ENCODE data around the gene PRKAR2B.

DNA sequence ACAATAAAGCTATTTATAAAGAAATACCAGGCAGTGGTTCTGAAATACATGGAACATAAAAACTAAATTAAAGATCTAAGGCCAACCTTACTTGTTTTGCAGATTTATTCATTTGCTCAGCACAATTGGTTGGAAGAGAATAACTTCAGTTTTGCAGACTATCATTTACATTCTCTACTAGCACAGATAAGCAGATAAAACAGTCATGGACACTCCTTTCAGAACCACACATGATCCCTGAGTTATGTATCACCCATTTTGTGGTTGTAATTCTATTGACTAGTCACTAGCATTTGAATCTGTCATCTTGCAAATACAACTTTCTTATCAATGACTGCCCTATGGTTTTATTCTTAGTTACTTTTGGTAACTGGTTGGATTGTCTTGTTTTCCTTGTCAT, 45.1 kb downstream of the PRKAR2B start:
- TF ChIP-seq CTCF (IDR thresholded peaks at IDR 0.05; ENCODE audit: poor library complexity, severe bottlenecking) = no peak
- TF ChIP-seq TAF1 (IDR thresholded peaks at IDR 0.05; ENCODE audit: low read depth) = no peak
- TF ChIP-seq POLR2AphosphoS5 (IDR thresholded peaks at IDR 0.05) = no peak
- no peak for TF ChIP-seq EZH2 (IDR thresholded peaks at IDR 0.05; ENCODE audit: borderline replicate concordance, insufficient read depth, low read length, poor library complexity, severe bottlenecking)
